T-cell (primary cell): Measurements from ENCODE around the gene PLA2G15. TPM values are rescaled to one million over a fixed set of nuclear protein-coding genes. Genes with fewer than 3 reads are reported as not detected.

Source experiments
- ATAC-seq, 4 experiments: fragments of 200-7000 bp in 3 of 4; fragments of 150-1000 bp in 1 of 4; cut with Tn5 transposase; replicated peaks in 1 of 4; 1 replicate in 3 of 4; 2 replicates in 1 of 4; pipeline ENCODE4 v1.10.0; 2021; ENCODE audit warnings: moderate library complexity in 3 of 4, mild to moderate bottlenecking in 2 of 4, moderate number of reproducible peaks in 1 of 4
- CTCF ChIA-PET, 2 donors: fragments of 300-600 bp; sonication (Branson Sonifier 250); formaldehyde crosslinking; loops; one replicate each; lab custom pipeline; 2022; ENCODE audit warnings: antibody characterized with exemption in 2 of 2; lab: Charles Lee
- POLR2A ChIA-PET, 2 donors: fragments of 300-600 bp; sonication (Branson Sonifier 250); formaldehyde crosslinking; loops; one replicate each; lab custom pipeline; 2022; ENCODE audit warnings: antibody characterized with exemption in 2 of 2; lab: Charles Lee
- DNase-seq, 35 experiments: peaks; one replicate each; pipeline versions ENCODE4 v3.0.0 to v3.0.0-alpha.2; 2013 to 2023
- H3K27ac ChIP-seq: one replicate; pipeline ENCODE4 v1.5.1; 2013; ENCODE audit warnings: low read length
- H3K27me3 ChIP-seq, 2 experiments: replicated peaks in 1 of 2; 1 replicate in 1 of 2; 2 replicates in 1 of 2; pipeline versions ENCODE4 v1.6.1 to v1.7.0; 2013; ENCODE audit warnings: low read length in 1 of 2, mixed read lengths in 1 of 2; ENCODE audit not compliant: control insufficient read depth in 2 of 2, insufficient read depth in 2 of 2; ENCODE audit errors: extremely low read depth in 1 of 2
- H3K36me3 ChIP-seq, 2 donors: 1 replicate in 1 of 2; 2 replicates in 1 of 2; pipeline versions ENCODE4 v1.6.1 to v1.7.0; 2013; ENCODE audit warnings: low read length in 1 of 2; ENCODE audit not compliant: control insufficient read depth in 2 of 2, insufficient read depth in 1 of 2; ENCODE audit errors: extremely low read depth in 1 of 2
- H3K4me1 ChIP-seq, 2 experiments: 1 replicate in 1 of 2; 2 replicates in 1 of 2; pipeline versions ENCODE4 v1.6.1 to v1.7.0; 2013; ENCODE audit warnings: low read length in 2 of 2, mixed read lengths in 1 of 2; ENCODE audit not compliant: insufficient read depth in 2 of 2, control insufficient read depth in 1 of 2; ENCODE audit errors: extremely low read depth in 1 of 2
- H3K4me3 ChIP-seq, 2 donors: 1 replicate in 1 of 2; 2 replicates in 1 of 2; pipeline versions ENCODE4 v1.5.1 to v1.7.0; 2013; ENCODE audit warnings: mild to moderate bottlenecking in 2 of 2, low read length in 1 of 2, moderate library complexity in 1 of 2; ENCODE audit not compliant: control insufficient read depth in 1 of 2; ENCODE audit errors: extremely low read depth in 1 of 2
- H3K9me3 ChIP-seq: 2 replicates; pipeline ENCODE4 v1.7.0; 2013
- H3K27ac Mint-ChIP-seq, 2 donors: one replicate each; pipeline ENCODE4 v1.8.0; 2020 to 2021; ENCODE audit warnings: mild to moderate bottlenecking in 2 of 2, mixed read lengths in 2 of 2
- H3K27me3 Mint-ChIP-seq, 2 donors: one replicate each; pipeline ENCODE4 v1.8.0; 2021 to 2022; ENCODE audit warnings: mixed read lengths in 2 of 2
- H3K36me3 Mint-ChIP-seq: one replicate; pipeline ENCODE4 v1.8.0; 2021; ENCODE audit warnings: mixed read lengths
- H3K4me1 Mint-ChIP-seq, 3 donors: one replicate each; pipeline ENCODE4 v1.8.0; 2020 to 2022; ENCODE audit warnings: mixed read lengths in 3 of 3, mild to moderate bottlenecking in 1 of 3
- H3K4me3 Mint-ChIP-seq, 3 donors: one replicate each; pipeline ENCODE4 v1.8.0; 2020 to 2022; ENCODE audit warnings: mild to moderate bottlenecking in 3 of 3, mixed read lengths in 3 of 3, moderate library complexity in 3 of 3
- H3K9me3 Mint-ChIP-seq, 3 donors: one replicate each; pipeline ENCODE4 v1.8.0; 2020 to 2022; ENCODE audit warnings: mixed read lengths in 3 of 3
- WGBS: methylation state at CpG from one replicate; pipeline ENCODE4 v1.1.5; 2013; ENCODE audit warnings: missing lambda C conversion rate; ENCODE audit not compliant: insufficient coverage; 5-methylcytosine and 5-hydroxymethylcytosine counted together
- total RNA-seq, 35 experiments: library from RNA in 6 of 35; stranded (reverse) in 6 of 35; fragments of 120-200 nt in 1 of 35; gene quantifications; one replicate each; pipeline versions ENCODE4 v1.2.1 to v1.2.4 and lab custom pipeline; 2013 to 2026

The PLA2G15 gene
- total RNA-seq, 5 donors from 2014 or later (not counting 1 experiment from before 2014, with no cell fraction given) = 8.7 to 16.4 (median 10.9) TPM

DNA sequence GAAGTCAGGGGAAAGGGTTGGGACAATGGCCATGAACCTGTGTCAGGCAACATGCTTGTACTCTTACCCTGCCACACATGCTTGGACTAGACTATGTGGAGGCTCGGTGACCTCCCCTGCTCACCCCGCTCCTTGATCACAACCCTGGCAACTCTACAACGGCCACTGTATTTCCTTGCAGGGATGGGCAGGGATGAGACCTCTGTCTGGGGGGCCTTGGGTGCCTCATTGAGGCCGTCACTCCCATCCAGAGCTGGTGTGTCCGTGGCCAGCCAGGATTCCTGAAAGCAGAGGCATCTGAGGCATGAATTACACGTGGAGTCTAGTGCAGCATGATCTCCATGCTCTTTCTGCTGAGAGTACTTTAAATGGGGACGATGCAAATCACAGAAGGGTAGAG is 948 bp downstream of the PLA2G15 start:
- 94% methylated on average over 7 of the region's 7 CpGs for WGBS
- Histone ChIP-seq H3K9me3 (no peaks in the 10 kb centered on the region), H3K27me3 (peaks cover 0 to 6% of the 10 kb centered on the region in 2 experiments), H3K4me3 (no peak overlapping the region), H3K27ac (no peak overlapping the region), H3K4me1 (peaks cover 5 to 30% of the 10 kb centered on the region in 2 experiments), H3K36me3 (peaks cover 3 to 14% of the 10 kb centered on the region in 2 donors)
- peak overlapping the region in 1 of 2 donors; percentile 52 for H3K27ac Mint-ChIP-seq
- H3K27me3 Mint-ChIP-seq = no peaks in the 10 kb centered on the region
- peaks cover 9% of the 10 kb centered on the region for H3K36me3 Mint-ChIP-seq
- H3K4me1 Mint-ChIP-seq = peaks cover 22 to 35% (median 31%) of the 10 kb centered on the region in 3 donors
- DNase-seq = no peak
- ChIA-PET CTCF (interaction anchor here (0.6 to 1.1 kb wide), 4 partner anchors 18 to 65 kb away, joined by 3 to 6 read pairs (median 3); partner anchors contain the start of genes PRMT7 (in 2 of the 2), SLC7A6OS (in 2 of the 2) and SLC7A6 (in 1 of the 2)), POLR2A (interaction anchor here in 1 of 2 donors (0.6 kb wide), 1 partner anchor 111 kb away, joined by 5 read pairs; no protein-coding TSS in a partner anchor)
- no peaks in the 10 kb centered on the region for H3K9me3 Mint-ChIP-seq
- peak overlapping the region; percentile 94 to 98 (median 98) for H3K4me3 Mint-ChIP-seq
- no peak for ATAC-seq

DNA sequence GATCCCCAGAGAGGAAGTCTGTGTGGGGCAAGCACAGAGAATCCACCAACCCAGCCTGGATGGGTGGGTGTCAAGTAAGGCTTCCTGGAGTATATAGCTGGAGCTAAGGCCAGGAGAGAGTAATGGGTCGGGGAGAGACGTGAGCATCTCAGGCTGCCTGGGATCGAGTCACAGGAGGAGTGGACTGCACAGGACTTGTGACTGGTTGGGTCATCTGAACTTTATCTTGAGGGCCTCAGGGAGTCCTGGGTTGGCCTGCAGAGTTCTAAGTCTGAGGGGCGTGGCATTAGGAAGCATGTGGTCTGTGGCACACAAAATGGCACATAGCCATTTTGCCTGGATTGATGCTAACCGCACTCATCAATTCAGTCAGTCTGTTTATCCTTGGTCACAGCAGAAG is 1.5 kb downstream of the PLA2G15 start:
- WGBS = 91% methylated on average over 5 of the region's 5 CpGs
- Mint-ChIP-seq H3K4me3 (peak overlapping the region; percentile 94 to 98 (median 98)), H3K27ac (no peak overlapping the region)

DNA sequence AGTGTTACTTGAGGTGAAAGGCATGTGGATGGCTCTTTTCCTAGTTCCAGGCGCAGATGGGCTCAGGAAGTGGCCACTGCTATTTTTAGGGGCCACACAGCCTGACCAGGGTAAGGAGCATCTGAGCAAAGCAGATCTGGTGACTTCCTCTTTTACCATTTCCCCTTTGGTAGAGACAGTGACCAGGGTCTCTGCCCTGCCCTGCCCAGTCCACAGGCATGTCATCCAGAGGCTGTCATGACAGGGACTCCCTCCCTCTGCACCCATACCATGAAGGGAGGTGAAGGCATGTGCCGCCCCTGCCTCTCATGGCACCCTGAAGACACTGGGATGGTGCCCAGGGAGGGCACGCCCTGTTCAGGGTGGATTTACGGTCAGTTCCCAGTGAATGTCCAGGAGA is 2.2 kb downstream of the PLA2G15 start:
- H3K27me3 Mint-ChIP-seq = no peaks in the 10 kb centered on the region
- Histone ChIP-seq H3K27me3 (peaks cover 0 to 6% of the 10 kb centered on the region in 2 experiments), H3K4me1 (peaks cover 5 to 30% of the 10 kb centered on the region in 2 experiments), H3K9me3 (no peaks in the 10 kb centered on the region), H3K36me3 (peaks cover 3 to 16% of the 10 kb centered on the region in 2 donors), H3K4me3 (no peak overlapping the region), H3K27ac (no peak overlapping the region)
- H3K4me1 Mint-ChIP-seq = peaks cover 22 to 36% (median 31%) of the 10 kb centered on the region in 3 donors
- H3K27ac Mint-ChIP-seq = no peak overlapping the region
- no peak for DNase-seq
- ChIA-PET POLR2A (no interaction called here), CTCF (no interaction called here)
- 100% methylated on average over 3 of the region's 4 CpGs for WGBS
- no peaks in the 10 kb centered on the region for H3K9me3 Mint-ChIP-seq
- no peak for ATAC-seq
- peaks cover 14% of the 10 kb centered on the region for H3K36me3 Mint-ChIP-seq
- H3K4me3 Mint-ChIP-seq = peak overlapping the region in 1 of 3 donors; percentile 31

More for the DNA sequence above, 1.5 kb downstream of the PLA2G15 start:
- H3K36me3 Mint-ChIP-seq = peaks cover 10% of the 10 kb centered on the region
- H3K4me1 Mint-ChIP-seq = peaks cover 22 to 35% (median 31%) of the 10 kb centered on the region in 3 donors
- ATAC-seq (no peak), DNase-seq (no peak)
- ChIA-PET CTCF (interaction anchor here in 1 of 2 donors (0.6 kb wide), 1 partner anchor 87 kb away, joined by 3 read pairs; no protein-coding TSS in a partner anchor), POLR2A (no interaction called here)
- H3K4me1 ChIP-seq = peaks cover 5 to 30% of the 10 kb centered on the region in 2 experiments
- H3K27me3 Mint-ChIP-seq = no peaks in the 10 kb centered on the region
- H3K9me3 Mint-ChIP-seq = no peaks in the 10 kb centered on the region
- no peak overlapping the region for H3K27ac ChIP-seq
- peaks cover 3 to 16% of the 10 kb centered on the region in 2 donors for H3K36me3 ChIP-seq
- H3K4me3 ChIP-seq = no peak overlapping the region
- no peaks in the 10 kb centered on the region for H3K9me3 ChIP-seq
- peaks cover 0 to 6% of the 10 kb centered on the region in 2 experiments for H3K27me3 ChIP-seq

DNA sequence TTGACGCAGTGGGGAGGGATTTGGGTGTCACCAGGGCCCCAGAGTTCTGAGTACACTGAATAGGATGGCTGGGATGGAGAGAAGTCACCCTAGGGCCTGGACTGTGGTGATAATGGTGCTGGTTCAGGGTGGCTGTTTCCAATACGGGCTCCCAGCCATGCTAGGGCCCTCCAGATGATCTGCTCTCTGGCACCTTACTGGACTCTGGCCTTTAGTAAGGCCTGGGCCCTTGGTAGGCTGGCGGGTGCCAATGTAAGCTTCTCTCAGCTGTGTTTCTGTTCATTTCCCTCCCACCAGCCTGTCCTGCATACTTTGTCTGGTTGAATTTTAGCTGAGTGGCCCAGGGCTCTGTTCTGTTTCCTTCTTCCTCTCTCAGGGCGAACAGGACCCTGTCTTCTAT is 2.8 kb downstream of the PLA2G15 start:
- POLR2A ChIA-PET = no interaction called here
- H3K4me1 Mint-ChIP-seq = peaks cover 22 to 36% (median 31%) of the 10 kb centered on the region in 3 donors
- H3K27ac Mint-ChIP-seq = no peak overlapping the region
- no peak for ATAC-seq
- no peaks in the 10 kb centered on the region for H3K9me3 ChIP-seq
- H3K27me3 Mint-ChIP-seq = no peaks in the 10 kb centered on the region
- peaks cover 14% of the 10 kb centered on the region for H3K36me3 Mint-ChIP-seq
- H3K27me3 ChIP-seq = peaks cover 0 to 6% of the 10 kb centered on the region in 2 experiments
- no peak overlapping the region for H3K4me3 ChIP-seq
- DNase-seq = no peak
- H3K4me1 ChIP-seq = peaks cover 5 to 30% of the 10 kb centered on the region in 2 experiments
- H3K36me3 ChIP-seq = peaks cover 3 to 18% of the 10 kb centered on the region in 2 donors
- H3K9me3 Mint-ChIP-seq = no peaks in the 10 kb centered on the region
- H3K27ac ChIP-seq = no peak overlapping the region
- CTCF ChIA-PET = interaction anchor here in 1 of 2 donors (0.6 kb wide), 1 partner anchor 63 kb away, joined by 3 read pairs; the partner anchor contains the start of genes PRMT7 and SLC7A6OS
- 89% methylated on average over 2 of the region's 4 CpGs for WGBS
- no peak overlapping the region for H3K4me3 Mint-ChIP-seq

DNA sequence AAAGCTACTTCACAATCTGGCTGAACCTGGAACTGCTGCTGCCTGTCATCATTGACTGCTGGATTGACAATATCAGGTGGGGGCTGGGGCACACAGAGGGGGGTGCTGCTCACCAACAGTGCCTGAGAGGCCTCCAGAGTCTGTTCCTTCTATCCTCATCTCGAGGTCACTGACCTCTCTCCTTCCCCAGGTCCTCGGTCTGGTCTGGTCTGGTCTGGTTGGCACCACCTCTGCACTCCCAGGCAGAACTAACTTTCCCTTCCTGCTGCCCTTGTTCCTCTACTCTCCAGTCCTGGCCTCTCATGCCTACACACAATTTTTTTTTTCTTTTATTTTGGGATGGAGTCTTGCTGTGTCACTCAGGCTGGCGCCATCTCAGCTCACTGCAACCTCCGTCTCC is 4.2 kb downstream of the PLA2G15 start:
- peaks cover 7 to 27% of the 10 kb centered on the region in 2 donors for H3K36me3 ChIP-seq
- H3K4me3 ChIP-seq = no peak overlapping the region
- H3K27me3 ChIP-seq = peaks cover 0 to 3% of the 10 kb centered on the region in 2 experiments
- H3K4me3 Mint-ChIP-seq = no peak overlapping the region
- peaks cover 17% of the 10 kb centered on the region for H3K36me3 Mint-ChIP-seq
- ChIA-PET CTCF (no interaction called here), POLR2A (no interaction called here)
- ATAC-seq = no peak
- no peak for DNase-seq
- H3K27ac Mint-ChIP-seq = no peak overlapping the region
- peaks cover 5 to 27% of the 10 kb centered on the region in 2 experiments for H3K4me1 ChIP-seq
- no CpG with 5 or more reads among the region's 4 CpGs for WGBS
- no peaks in the 10 kb centered on the region for H3K9me3 Mint-ChIP-seq
- H3K27ac ChIP-seq = no peak overlapping the region
- no peaks in the 10 kb centered on the region for H3K9me3 ChIP-seq
- peaks cover 22 to 32% (median 23%) of the 10 kb centered on the region in 3 donors for H3K4me1 Mint-ChIP-seq
- no peaks in the 10 kb centered on the region for H3K27me3 Mint-ChIP-seq

DNA sequence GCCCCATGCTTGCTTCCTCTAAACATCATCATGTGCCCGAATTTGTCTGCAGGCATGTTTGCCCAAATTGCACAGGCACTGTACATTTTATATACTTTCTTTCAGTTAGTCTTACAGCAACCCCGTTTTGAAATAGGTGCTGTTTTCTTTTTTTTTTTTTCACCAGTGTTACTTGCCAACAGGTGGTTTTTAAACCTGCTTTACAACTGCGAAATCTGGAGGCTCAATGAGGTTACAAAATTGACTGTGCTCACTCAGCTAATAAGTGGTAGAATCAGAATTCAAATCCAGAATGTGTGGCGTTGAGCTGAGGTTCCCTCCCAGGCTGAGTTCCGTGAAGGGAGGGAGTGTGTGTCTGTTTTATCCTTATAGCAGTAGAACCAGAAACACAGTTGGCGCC is 5.8 kb downstream of the PLA2G15 start:
- POLR2A ChIA-PET = no interaction called here
- H3K27ac Mint-ChIP-seq = no peak overlapping the region

More for the DNA sequence above, 5.8 kb downstream of the PLA2G15 start:
- no peak for DNase-seq
- peaks cover 17% of the 10 kb centered on the region for H3K36me3 Mint-ChIP-seq
- peaks cover 7 to 40% of the 10 kb centered on the region in 2 donors for H3K36me3 ChIP-seq
- H3K4me1 ChIP-seq = peaks cover under 1 to 14% of the 10 kb centered on the region in 2 experiments
- H3K9me3 ChIP-seq = no peaks in the 10 kb centered on the region
- no peak overlapping the region for H3K4me3 ChIP-seq
- CTCF ChIA-PET = no interaction called here
- no peak overlapping the region for H3K4me3 Mint-ChIP-seq
- 97% methylated on average over 5 of the region's 6 CpGs for WGBS
- no peak for ATAC-seq
- H3K27ac ChIP-seq = no peak overlapping the region
- H3K4me1 Mint-ChIP-seq = peaks cover 10 to 22% (median 10%) of the 10 kb centered on the region in 3 donors
- no peaks in the 10 kb centered on the region for H3K27me3 Mint-ChIP-seq
- no peaks in the 10 kb centered on the region for H3K27me3 ChIP-seq
- no peaks in the 10 kb centered on the region for H3K9me3 Mint-ChIP-seq
